ENCODE measurements around the gene RMND5B. TPM values are rescaled to one million over a fixed set of nuclear protein-coding genes. Genes with fewer than 3 reads are reported as not detected.

The RMND5B gene
- total and polyA plus RNA-seq, 2 of the 13 experiments (the other 11 are each of a cell fraction or from before 2014, with no cell fraction given) = 18.6 to 20.4 TPM

DNA sequence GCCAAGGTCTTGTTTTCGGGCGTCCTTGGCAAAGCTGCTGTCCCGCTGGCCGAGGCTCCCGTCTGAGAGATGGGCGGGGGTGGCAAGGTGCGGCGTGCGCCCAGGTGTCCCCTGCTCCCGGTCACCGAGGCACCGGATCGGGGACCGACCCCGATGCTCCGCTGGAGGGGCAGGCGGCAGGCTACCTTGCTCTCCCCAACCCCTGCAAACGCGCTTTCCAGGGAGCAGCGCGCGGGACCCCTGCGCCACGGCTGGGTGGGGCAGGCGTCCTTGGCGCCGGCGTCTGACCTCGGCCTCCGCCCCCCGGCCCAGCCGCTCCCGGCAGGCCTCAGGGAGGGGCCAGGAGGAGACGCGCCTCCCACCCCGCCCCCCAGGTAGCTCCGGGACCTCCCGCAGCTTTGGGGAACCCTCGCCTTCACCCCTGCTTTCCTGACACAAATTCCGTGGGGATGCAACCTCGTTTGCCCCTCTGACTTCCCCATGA lies 16.9 kb upstream of the RMND5B start:
- H3K9ac ChIP-seq (ENCODE audit: insufficient read depth, low read depth, low read length) = no peak overlapping the region
- DNase-seq (ENCODE audit: low spot score) (no peak), ATAC-seq (no peak), FAIRE-seq (no peak)
- peak overlapping the region in 2 of 3 experiments; percentile 26 to 46; a peak in 3 of 6 replicates for H3K4me3 ChIP-seq (replicated peaks in 1 of 3; ENCODE audit: insufficient read depth in 1 of 3, low read depth in 2 of 3, low read length in 3 of 3)
- H3K27me3 ChIP-seq (ENCODE audit: control insufficient read depth in 1 of 2, insufficient read depth in 2 of 2, low read length in 2 of 2) = peaks cover 8 to 66% of the 10 kb centered on the region in 2 experiments
- no peaks in the 10 kb centered on the region for H3K79me2 ChIP-seq (ENCODE audit: insufficient read depth, low read length)
- intact Hi-C loops (cut with micrococcal nuclease; ENCODE audit: unreplicated experiment) = no loop called here
- H3K9me3 ChIP-seq (ENCODE audit: low read length) = no peaks in the 10 kb centered on the region
- BruUV-seq (replicated peaks) = no TSS peak
- 24% methylated on average over 7 of the region's 41 CpGs for WGBS (ENCODE audit: low lambda C conversion rate)
- POLR2A ChIA-PET = no interaction called here
- in situ Hi-C loops (cut with HindIII; ENCODE audit: extremely low pct_ligation_motif_present, low pct_unique_long_range_greater_than_20kb) = no loop called here
- H3K27ac ChIP-seq (ENCODE audit: extremely low read length, insufficient read depth, low read length) = no peak overlapping the region
- TF ChIP-seq NR3C1 (CRISPR knock-in tag; IDR thresholded peaks at IDR 0.05) (no peak), ONECUT2 (CRISPR knock-in tag; IDR thresholded peaks at IDR 0.05) (no peak), MBD4 (IDR thresholded peaks at IDR 0.05; ENCODE audit: borderline replicate concordance, low read length) (no peak), BRCA1 (CRISPR knock-in tag; IDR thresholded peaks at IDR 0.05) (no peak), DMAP1 (CRISPR knock-in tag; IDR thresholded peaks at IDR 0.05) (no peak)
- TF ChIP-seq, protein P1, sequence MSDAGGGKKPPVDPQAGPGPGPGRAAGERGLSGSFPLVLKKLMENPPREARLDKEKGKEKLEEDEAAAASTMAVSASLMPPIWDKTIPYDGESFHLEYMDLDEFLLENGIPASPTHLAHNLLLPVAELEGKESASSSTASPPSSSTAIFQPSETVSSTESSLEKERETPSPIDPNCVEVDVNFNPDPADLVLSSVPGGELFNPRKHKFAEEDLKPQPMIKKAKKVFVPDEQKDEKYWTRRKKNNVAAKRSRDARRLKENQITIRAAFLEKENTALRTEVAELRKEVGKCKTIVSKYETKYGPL (CRISPR knock-in tag; IDR thresholded peaks at IDR 0.05) = no peak
- TF ChIP-seq, protein P2, sequence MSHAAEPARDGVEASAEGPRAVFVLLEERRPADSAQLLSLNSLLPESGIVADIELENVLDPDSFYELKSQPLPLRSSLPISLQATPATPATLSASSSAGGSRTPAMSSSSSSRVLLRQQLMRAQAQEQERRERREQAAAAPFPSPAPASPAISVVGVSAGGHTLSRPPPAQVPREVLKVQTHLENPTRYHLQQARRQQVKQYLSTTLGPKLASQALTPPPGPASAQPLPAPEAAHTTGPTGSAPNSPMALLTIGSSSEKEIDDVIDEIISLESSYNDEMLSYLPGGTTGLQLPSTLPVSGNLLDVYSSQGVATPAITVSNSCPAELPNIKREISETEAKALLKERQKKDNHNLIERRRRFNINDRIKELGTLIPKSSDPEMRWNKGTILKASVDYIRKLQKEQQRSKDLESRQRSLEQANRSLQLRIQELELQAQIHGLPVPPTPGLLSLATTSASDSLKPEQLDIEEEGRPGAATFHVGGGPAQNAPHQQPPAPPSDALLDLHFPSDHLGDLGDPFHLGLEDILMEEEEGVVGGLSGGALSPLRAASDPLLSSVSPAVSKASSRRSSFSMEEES (CRISPR knock-in tag; IDR thresholded peaks at IDR 0.05) = no peak
- no peaks in the 10 kb centered on the region for H3K36me3 ChIP-seq (replicated peaks in 1 of 2; ENCODE audit: control insufficient read depth in 1 of 2, insufficient read depth in 2 of 2, low read length in 2 of 2)
- H3K4me2 ChIP-seq (ENCODE audit: low read depth, low read length) = no peak overlapping the region
- CTCF ChIA-PET (ENCODE audit: low intra/inter-chr PET ratio, low total read pairs) = no interaction called here
- H2AFZ ChIP-seq (ENCODE audit: low read length) = no peak overlapping the region
- peaks cover 15% of the 10 kb centered on the region for H3K4me1 ChIP-seq (ENCODE audit: insufficient read depth, low read length)
- H4K20me1 ChIP-seq (ENCODE audit: insufficient read depth, low read length) = no peaks in the 10 kb centered on the region

All from HepG2 (cell line).